GM18868 (cell line): Measurements from ENCODE around the gene FBXL16.

Experiments used
- ATAC-seq: cut with Tn5 transposase; IDR thresholded peaks from one replicate; pipeline ENCODE4 v1.9.1; 2021; ENCODE audit warnings: mild to moderate bottlenecking, moderate library complexity; ENCODE audit not compliant: unreplicated experiment

Gene FBXL16

GRCh38 chr16:678209-678857, 27.3 kb downstream of the FBXL16 start:
- no peak for ATAC-seq

- no peak for ATAC-seq
Measured at GRCh38 chr16:677316-678190, 28.0 kb downstream of the FBXL16 start.

- no peak for ATAC-seq
Measured at GRCh38 chr16:676913-677312, 28.7 kb downstream of the FBXL16 start.

- ATAC-seq: no peak
Measured at GRCh38 chr16:676565-676902, 29.1 kb downstream of the FBXL16 start.

- no peak for ATAC-seq
Measured at GRCh38 chr16:675884-676564, 29.6 kb downstream of the FBXL16 start.

GRCh38 chr16:674968-675883, 30.4 kb downstream of the FBXL16 start, which contains the start of gene RHBDL1:
TSS of gene RHBDL1 (plus strand) at chr16:675671. CDS start at chr16:675791, 120 bp downstream.
- ATAC-seq: no peak

GRCh38 chr16:674214-674881, 31.3 kb downstream of the FBXL16 start:
- ATAC-seq: no peak

- ATAC-seq: no peak
Measured at GRCh38 chr16:673399-673991, 32.1 kb downstream of the FBXL16 start.

GRCh38 chr16:672851-673250, 32.8 kb downstream of the FBXL16 start:
- no peak for ATAC-seq

- no peak for ATAC-seq
Measured at GRCh38 chr16:672371-672770, 33.2 kb downstream of the FBXL16 start.

GRCh38 chr16:671353-672131, 34.1 kb downstream of the FBXL16 start:
- no peak for ATAC-seq

GRCh38 chr16:670485-671352, 34.9 kb downstream of the FBXL16 start:
- no peak for ATAC-seq

- ATAC-seq: no peak
Measured at GRCh38 chr16:669666-670065, 35.9 kb downstream of the FBXL16 start.

- ATAC-seq: no peak
Measured at GRCh38 chr16:668519-669171, 37.0 kb downstream of the FBXL16 start.

- ATAC-seq: peak; percentile 93
Measured at GRCh38 chr16:667780-668518, 37.7 kb downstream of the FBXL16 start, which contains the start of gene RHOT2. TSS of gene RHOT2 (plus strand) at chr16:668132. CDS start at chr16:668200, 68 bp downstream.

- no peak for ATAC-seq
Measured at GRCh38 chr16:667113-667779, 38.4 kb downstream of the FBXL16 start.
